NT2/D1 (cell line): ENCODE measurements around the gene DNMT3A.

ENCODE experiments used
- DNase-seq: peaks from one replicate; pipeline ENCODE4 v3.0.0-alpha.2; 2011; ENCODE audit warnings: low read depth, low spot score
- H3K27me3 ChIP-seq: 2 replicates; pipeline ENCODE4 v1.6.0; 2011; ENCODE audit warnings: mild to moderate bottlenecking; ENCODE audit not compliant: insufficient read length, insufficient read depth
- H3K36me3 ChIP-seq: 2 replicates; pipeline ENCODE4 v1.6.1; 2011; ENCODE audit warnings: mild to moderate bottlenecking, low read length, mixed read lengths; ENCODE audit not compliant: insufficient read depth, insufficient read length
- H3K4me1 ChIP-seq: 2 replicates; pipeline ENCODE4 v1.5.1; 2011; ENCODE audit not compliant: insufficient read depth, insufficient read length
- H3K4me3 ChIP-seq: 2 replicates; pipeline ENCODE4 v1.5.1; 2011; ENCODE audit warnings: low read depth; ENCODE audit not compliant: insufficient read length
- H3K9ac ChIP-seq: 2 replicates; pipeline ENCODE4 v1.6.0; 2011; ENCODE audit warnings: low read depth; ENCODE audit not compliant: insufficient read length
- H3K9me3 ChIP-seq: 2 replicates; pipeline ENCODE4 v1.5.1; 2011; ENCODE audit warnings: mild to moderate bottlenecking, low read length; ENCODE audit not compliant: insufficient read depth
- SUZ12 ChIP-seq: IDR thresholded peaks from 2 replicates; pipeline ENCODE4 v1.6.1; 2011; ENCODE audit not compliant: insufficient read length, insufficient read depth; ENCODE audit errors: extremely low read depth
- YY1 ChIP-seq: IDR thresholded peaks from 2 replicates; pipeline ENCODE4 v1.6.1; 2011; ENCODE audit not compliant: insufficient read length, insufficient read depth
- ZNF274 ChIP-seq: IDR thresholded peaks from 2 replicates; pipeline ENCODE4 v1.6.1; 2011; ENCODE audit warnings: mild to moderate bottlenecking, low read depth, low read length

The DNMT3A gene

GRCh38 chr2:25341753-25342371 lies at the start of gene DNMT3A:
DNMT3A (minus strand) TSS chr2:25341925; CDS start chr2:25313984, 27,941 bp downstream.
- Histone ChIP-seq H3K36me3 (no peaks in the 10 kb centered on the region), H3K4me1 (peaks cover 12% of the 10 kb centered on the region), H3K4me3 (peak within 1 kb of the TSS; percentile 40), H3K9ac (peak within 1 kb of the TSS; percentile 42), H3K27me3 (peaks cover 14% of the 10 kb centered on the region), H3K9me3 (no peaks in the 10 kb centered on the region)
- DNase-seq = no peak
- no peak for TF ChIP-seq YY1
- no peak for TF ChIP-seq ZNF274
- no peak for TF ChIP-seq SUZ12

DNA sequence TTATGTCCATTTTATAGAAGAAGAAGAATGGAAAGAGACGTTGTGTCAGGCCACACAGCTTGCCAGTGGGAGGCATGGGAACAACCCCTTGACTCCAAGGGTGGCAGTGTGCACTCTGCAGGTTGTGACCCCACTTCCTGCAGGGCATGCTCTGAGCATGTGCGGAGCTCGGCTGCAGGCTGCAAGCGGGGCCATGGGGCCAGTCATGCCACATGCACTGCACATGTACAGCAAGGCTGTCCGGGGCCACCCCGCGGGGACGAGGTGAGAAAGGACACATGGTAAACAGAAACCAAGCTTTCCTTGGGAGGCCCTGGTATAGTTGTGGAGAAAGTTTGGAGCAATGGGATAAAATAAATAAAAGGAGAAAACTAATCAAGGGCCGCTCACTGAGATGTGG lies 47.4 kb upstream of the DNMT3A start:
- Histone ChIP-seq H3K4me1 (peaks cover 11% of the 10 kb centered on the region), H3K9ac (no peak overlapping the region), H3K27me3 (no peaks in the 10 kb centered on the region), H3K9me3 (no peaks in the 10 kb centered on the region), H3K4me3 (no peak overlapping the region), H3K36me3 (no peaks in the 10 kb centered on the region)
- no peak for DNase-seq
- TF ChIP-seq SUZ12 (no peak), ZNF274 (no peak), YY1 (no peak)

DNA sequence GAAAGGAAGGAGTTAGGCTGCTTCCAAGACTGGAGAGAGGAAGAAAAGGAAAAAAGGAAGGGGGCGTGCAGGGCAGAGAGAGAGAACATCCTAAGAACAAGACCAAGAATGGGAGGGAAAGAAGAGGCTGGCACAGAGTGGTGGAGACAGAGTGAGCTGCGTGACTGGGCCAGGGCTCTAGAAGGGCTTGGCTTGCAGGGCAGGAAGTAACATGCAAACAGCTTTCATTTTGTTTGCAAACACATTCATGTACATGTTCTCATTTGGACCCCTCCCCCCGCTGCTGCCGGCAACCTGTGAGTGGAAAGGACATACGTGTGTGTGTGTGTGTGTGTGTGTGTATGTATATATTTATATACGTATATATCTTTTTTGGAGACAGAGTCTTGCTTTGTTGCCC lies 46.8 kb upstream of the DNMT3A start:
- H3K4me3 ChIP-seq = no peak overlapping the region
- no peaks in the 10 kb centered on the region for H3K36me3 ChIP-seq
- DNase-seq = no peak
- TF ChIP-seq ZNF274 (no peak), YY1 (no peak), SUZ12 (no peak)
- no peaks in the 10 kb centered on the region for H3K27me3 ChIP-seq
- no peaks in the 10 kb centered on the region for H3K9me3 ChIP-seq
- H3K4me1 ChIP-seq = peaks cover 13% of the 10 kb centered on the region
- H3K9ac ChIP-seq = no peak overlapping the region

GRCh38 chr2:25387876-25388449 lies 46.2 kb upstream of the DNMT3A start:
- no peaks in the 10 kb centered on the region for H3K27me3 ChIP-seq
- no peak for DNase-seq
- H3K9ac ChIP-seq = no peak overlapping the region
- peaks cover 13% of the 10 kb centered on the region for H3K4me1 ChIP-seq
- H3K4me3 ChIP-seq = no peak overlapping the region
- TF ChIP-seq ZNF274 = no peak
- TF ChIP-seq SUZ12 = no peak
- TF ChIP-seq YY1 = no peak
- no peaks in the 10 kb centered on the region for H3K36me3 ChIP-seq
- no peaks in the 10 kb centered on the region for H3K9me3 ChIP-seq

DNA sequence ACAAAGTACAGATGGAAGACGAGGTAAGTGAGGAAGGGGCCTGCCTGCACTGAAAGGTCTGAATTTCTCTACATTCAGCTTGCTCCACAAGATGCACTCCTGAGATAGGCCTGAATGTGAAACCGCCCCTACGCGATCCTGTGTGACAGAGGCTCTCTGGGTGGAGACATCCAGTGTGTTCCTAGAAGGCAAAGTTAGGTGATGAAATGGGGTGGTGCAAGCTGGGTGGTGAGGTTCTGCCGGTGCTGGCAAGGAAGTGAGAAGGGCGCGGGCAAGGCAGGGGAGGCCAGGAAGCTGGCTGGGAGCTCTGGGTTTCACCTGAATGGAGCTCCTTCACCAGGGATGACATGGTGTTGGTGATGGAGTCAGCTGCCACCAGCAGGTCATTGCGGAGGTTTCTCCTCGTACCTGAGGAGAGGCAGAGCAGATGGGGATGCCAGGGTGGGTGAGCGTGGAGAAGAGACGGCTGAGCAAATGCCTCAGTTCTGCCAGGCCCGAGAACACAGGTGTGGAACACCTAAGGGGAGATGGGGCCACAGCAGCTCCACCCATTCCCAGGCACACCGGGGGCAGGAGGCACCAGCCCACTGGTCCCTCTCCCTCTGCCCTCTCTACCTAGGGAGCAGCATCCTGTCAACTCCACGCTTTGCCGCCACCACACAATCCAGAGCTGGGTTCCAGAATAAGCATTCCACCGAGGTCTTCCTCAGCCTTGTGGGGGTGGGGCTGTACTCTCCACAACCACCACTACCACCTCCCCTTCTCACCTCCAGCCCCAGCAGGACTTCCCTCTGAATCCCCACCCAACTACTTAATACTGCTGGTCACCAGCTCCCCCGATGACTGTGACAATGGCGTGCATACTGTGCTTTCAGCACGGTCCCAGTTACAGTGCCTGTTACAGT lies 45.5 kb upstream of the DNMT3A start:
- peaks cover 13% of the 10 kb centered on the region for H3K4me1 ChIP-seq

GRCh38 chr2:25385910-25386309 lies 44.2 kb upstream of the DNMT3A start:
- Histone ChIP-seq H3K9me3 (no peaks in the 10 kb centered on the region), H3K27me3 (no peaks in the 10 kb centered on the region), H3K9ac (no peak overlapping the region), H3K36me3 (no peaks in the 10 kb centered on the region), H3K4me3 (no peak overlapping the region), H3K4me1 (peaks cover 13% of the 10 kb centered on the region)
- TF ChIP-seq YY1 (no peak), SUZ12 (no peak), ZNF274 (no peak)
- no peak for DNase-seq

More for the DNA sequence above, 45.5 kb upstream of the DNMT3A start:
- Histone ChIP-seq H3K9ac (no peak overlapping the region), H3K27me3 (no peaks in the 10 kb centered on the region), H3K36me3 (no peaks in the 10 kb centered on the region), H3K4me3 (no peak overlapping the region), H3K9me3 (no peaks in the 10 kb centered on the region)
- no peak for DNase-seq
- TF ChIP-seq ZNF274 = no peak
- TF ChIP-seq SUZ12 = no peak
- no peak for TF ChIP-seq YY1

- Histone ChIP-seq H3K9ac (no peak overlapping the region), H3K27me3 (no peaks in the 10 kb centered on the region)
These were observed 42.1 kb upstream of the DNMT3A start for GRCh38 chr2:25383806-25384205.

More at GRCh38 chr2:25383806-25384205, 42.1 kb upstream of the DNMT3A start:
- DNase-seq = no peak
- TF ChIP-seq SUZ12 (no peak), ZNF274 (no peak), YY1 (no peak)
- no peak overlapping the region for H3K4me3 ChIP-seq
- H3K4me1 ChIP-seq = peaks cover 13% of the 10 kb centered on the region
- H3K36me3 ChIP-seq = no peaks in the 10 kb centered on the region
- H3K9me3 ChIP-seq = no peaks in the 10 kb centered on the region
